Measurements from ENCODE around the gene SPNS1. TPM values are rescaled to one million over a fixed set of nuclear protein-coding genes. Genes with fewer than 3 reads are reported as not detected.

SPNS1 gene
- total and polyA plus RNA-seq, 2 of the 8 experiments (the other 6 are each of a cell fraction or from before 2014, with no cell fraction given): 48.8 to 66.9 TPM

DNA sequence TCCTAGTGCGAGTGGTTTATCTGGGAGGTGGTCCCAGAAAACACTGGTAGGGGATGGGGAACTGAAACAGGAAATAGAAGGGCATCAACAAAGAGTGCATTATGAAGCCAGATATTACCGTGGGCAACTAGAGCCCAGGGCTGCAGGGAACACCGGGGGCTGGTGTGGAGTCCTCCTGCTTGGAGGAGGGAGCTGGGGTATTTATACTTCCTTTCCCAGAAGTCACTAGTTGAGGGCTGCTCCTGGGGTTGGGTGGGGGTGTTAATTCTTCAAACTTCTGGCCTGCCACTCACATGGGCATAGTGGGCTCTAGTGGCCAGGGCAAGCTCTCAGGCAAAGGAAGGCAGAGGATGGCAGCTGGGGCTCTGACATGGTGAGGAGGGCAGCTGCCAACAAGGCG is 25.0 kb downstream of the SPNS1 start:
- Histone ChIP-seq H3K27me3 (replicated peaks in 1 of 4; ENCODE audit: control insufficient read depth in 3 of 4, extremely low read depth in 1 of 4, insufficient read depth in 3 of 4, low read length in 3 of 4) (no peaks in the 10 kb centered on the region), H4K91ac (replicated peaks; ENCODE audit: insufficient read length, low read length) (no peak overlapping the region), H3K18ac (ENCODE audit: extremely low read depth, low read length) (no peak overlapping the region), H3K23ac (ENCODE audit: insufficient read length) (no peak overlapping the region), H2AK5ac (ENCODE audit: low read depth, low read length) (no peak overlapping the region), H3K56ac (replicated peaks; ENCODE audit: insufficient read length, low read depth, low read length) (no peak overlapping the region), H2BK5ac (ENCODE audit: low read depth, low read length) (no peak overlapping the region), H3K4me3 (ENCODE audit: extremely low read depth in 1 of 4, insufficient read depth in 2 of 4, low read depth in 3 of 4, low read length in 4 of 4) (no peak overlapping the region), H3K79me2 (ENCODE audit: control insufficient read depth in 1 of 2, insufficient read depth in 2 of 2, low read length in 2 of 2) (no peaks in the 10 kb centered on the region), H3K27ac (ENCODE audit: low read depth, low read length) (no peak overlapping the region), H3K79me1 (ENCODE audit: low read depth, low read length) (no peaks in the 10 kb centered on the region), H2BK12ac (ENCODE audit: low read depth, low read length) (no peak overlapping the region), H3K9ac (replicated peaks in 1 of 4; ENCODE audit: extremely low read depth in 1 of 4, low read depth in 3 of 4, low read length in 3 of 4) (no peak overlapping the region), H3K36me3 (ENCODE audit: control insufficient read depth in 2 of 4, insufficient read depth in 4 of 4, low read length in 3 of 4) (no peaks in the 10 kb centered on the region), H2BK20ac (ENCODE audit: low read length) (no peak overlapping the region), H4K8ac (ENCODE audit: extremely low read depth, insufficient read depth, low read length) (no peak overlapping the region), H4K20me1 (replicated peaks in 1 of 2; ENCODE audit: control insufficient read depth in 1 of 2, insufficient read depth in 2 of 2, low read length in 2 of 2) (no peaks in the 10 kb centered on the region), H3K4ac (replicated peaks; ENCODE audit: insufficient read length, low read depth, low read length) (no peak overlapping the region), H3K14ac (ENCODE audit: insufficient read length) (no peak overlapping the region), H3K9me3 (ENCODE audit: insufficient read depth in 2 of 2, low read depth in 1 of 2, low read length in 1 of 2) (no peaks in the 10 kb centered on the region), H2BK15ac (ENCODE audit: low read length) (no peak overlapping the region), H4K5ac (ENCODE audit: insufficient read length, low read depth, low read length) (no peak overlapping the region), H3K4me2 (ENCODE audit: insufficient read depth in 1 of 2, low read depth in 2 of 2, low read length in 2 of 2) (no peak overlapping the region), H2AFZ (ENCODE audit: low read length) (no peak overlapping the region), H3K23me2 (ENCODE audit: low read depth, low read length) (no peaks in the 10 kb centered on the region), H3K4me1 (replicated peaks in 1 of 4; ENCODE audit: control insufficient read depth in 3 of 4, insufficient read depth in 4 of 4, low read length in 3 of 4) (no peaks in the 10 kb centered on the region), H2BK120ac (replicated peaks; ENCODE audit: low read depth, low read length) (no peak overlapping the region)
- DNase-seq (ENCODE audit: low read depth in 1 of 2, low spot score in 2 of 2) (no peak), FAIRE-seq (no peak)
- WGBS, 2 experiments (ENCODE audit: extremely low coverage in 1 of 2, insufficient coverage in 1 of 2, insufficient read length in 1 of 2, insufficient replicate concordance in 2 of 2, low coverage in 1 of 2, low lambda C conversion rate in 2 of 2, missing lambda C conversion rate in 1 of 2): 89% methylated on average over 4 of the region's 4 CpGs; no CpG with 5 or more reads in 1 of the 2 experiments
- POLR2A ChIA-PET (ENCODE audit: partially characterized antibody): no interaction called here
- CTCF ChIA-PET (ENCODE audit: partially characterized antibody): interaction anchor here (1.3 to 2.3 kb wide), 6 partner anchors 11 to 25 kb away, joined by 3 to 9 read pairs (median 6); partner anchors contain the start of gene SPNS1
- TF ChIP-seq ATF2 (IDR thresholded peaks at IDR 0.05; ENCODE audit: low read length): no peak
- TF ChIP-seq, protein P1, sequence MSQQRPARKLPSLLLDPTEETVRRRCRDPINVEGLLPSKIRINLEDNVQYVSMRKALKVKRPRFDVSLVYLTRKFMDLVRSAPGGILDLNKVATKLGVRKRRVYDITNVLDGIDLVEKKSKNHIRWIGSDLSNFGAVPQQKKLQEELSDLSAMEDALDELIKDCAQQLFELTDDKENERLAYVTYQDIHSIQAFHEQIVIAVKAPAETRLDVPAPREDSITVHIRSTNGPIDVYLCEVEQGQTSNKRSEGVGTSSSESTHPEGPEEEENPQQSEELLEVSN (IDR thresholded peaks at IDR 0.05): no peak
- TF ChIP-seq SIRT6 (IDR thresholded peaks at IDR 0.05; ENCODE audit: low read length): no peak

Data from H1 (cell line).